Measurements from ENCODE around the gene MAFG. TPM values are rescaled to one million over a fixed set of nuclear protein-coding genes. Genes with fewer than 3 reads are reported as not detected.

Gene MAFG
- total RNA-seq, 2 experiments from 2014 or later, result 23.4 to 24.1 TPM

GRCh38 chr17:81909231-81909630 lies 18.3 kb downstream of the MAFG start:
- peak overlapping the region; percentile 12 for H3K4me3 Mint-ChIP-seq
- no peaks in the 10 kb centered on the region for H3K9me3 Mint-ChIP-seq
- intact Hi-C loops (cut with micrococcal nuclease), result no loop called here
- ChIA-PET CTCF (interaction anchor here (0.9 kb wide), 1 partner anchor 39 kb away, joined by 4 read pairs; no protein-coding TSS in a partner anchor), POLR2A (no interaction called here)
- H3K27ac Mint-ChIP-seq, result no peak overlapping the region
- DNase-seq, result no peak
- no peaks in the 10 kb centered on the region for H3K27me3 Mint-ChIP-seq
- H3K36me3 Mint-ChIP-seq, result peaks cover 15% of the 10 kb centered on the region
- peaks cover 4% of the 10 kb centered on the region for H3K4me1 Mint-ChIP-seq (ENCODE audit: low read depth)

- Mint-ChIP-seq H3K36me3 (peaks cover 15% of the 10 kb centered on the region), H3K9me3 (no peaks in the 10 kb centered on the region), H3K27ac (no peak overlapping the region), H3K4me1 (ENCODE audit: low read depth) (peaks cover 4% of the 10 kb centered on the region), H3K4me3 (no peak overlapping the region), H3K27me3 (no peaks in the 10 kb centered on the region)
- no peak for DNase-seq
- intact Hi-C loops (cut with micrococcal nuclease), result no loop called here
- ChIA-PET CTCF (interaction anchor here (0.9 kb wide), 1 partner anchor 39 kb away, joined by 4 read pairs; no protein-coding TSS in a partner anchor), POLR2A (interaction anchor here (1.0 kb wide), 1 partner anchor 8 kb away, joined by 3 read pairs; no protein-coding TSS in a partner anchor)
These were observed 18.7 kb downstream of the MAFG start for GRCh38 chr17:81908793-81909192.

- Mint-ChIP-seq H3K4me3 (no peak overlapping the region), H3K4me1 (ENCODE audit: low read depth) (peaks cover 4% of the 10 kb centered on the region), H3K9me3 (no peaks in the 10 kb centered on the region), H3K36me3 (peaks cover 7% of the 10 kb centered on the region), H3K27ac (no peak overlapping the region), H3K27me3 (no peaks in the 10 kb centered on the region)
- no peak for DNase-seq
- POLR2A ChIA-PET, result interaction anchor here (1.0 kb wide), 1 partner anchor 9 kb away, joined by 3 read pairs; no protein-coding TSS in a partner anchor
- intact Hi-C loops (cut with micrococcal nuclease), result no loop called here
- CTCF ChIA-PET, result no interaction called here
These were observed 20.1 kb downstream of the MAFG start for GRCh38 chr17:81907219-81908145.

- intact Hi-C loops (cut with micrococcal nuclease), result no loop called here
- CTCF ChIA-PET, result no interaction called here
- POLR2A ChIA-PET, result no interaction called here
- no peak overlapping the region for H3K27ac Mint-ChIP-seq
- DNase-seq, result no peak
- no peak overlapping the region for H3K4me3 Mint-ChIP-seq
- no peaks in the 10 kb centered on the region for H3K27me3 Mint-ChIP-seq
- no peaks in the 10 kb centered on the region for H3K9me3 Mint-ChIP-seq
- H3K36me3 Mint-ChIP-seq, result peaks cover 5% of the 10 kb centered on the region
- H3K4me1 Mint-ChIP-seq (ENCODE audit: low read depth), result peaks cover 4% of the 10 kb centered on the region
These were observed 20.9 kb downstream of the MAFG start for GRCh38 chr17:81906476-81907218.

GRCh38 chr17:81905993-81906392 lies 21.5 kb downstream of the MAFG start:
- CTCF ChIA-PET, result no interaction called here
- Mint-ChIP-seq H3K4me1 (ENCODE audit: low read depth) (peaks cover 9% of the 10 kb centered on the region), H3K36me3 (peaks cover 8% of the 10 kb centered on the region), H3K27ac (no peak overlapping the region), H3K4me3 (no peak overlapping the region), H3K9me3 (no peaks in the 10 kb centered on the region), H3K27me3 (peaks cover 5% of the 10 kb centered on the region)
- DNase-seq, result no peak
- POLR2A ChIA-PET, result no interaction called here
- intact Hi-C loops (cut with micrococcal nuclease), result no loop called here

- POLR2A ChIA-PET, result no interaction called here
- Mint-ChIP-seq H3K27ac (no peak overlapping the region), H3K4me1 (ENCODE audit: low read depth) (peaks cover 12% of the 10 kb centered on the region), H3K27me3 (peaks cover 8% of the 10 kb centered on the region), H3K36me3 (peaks cover 8% of the 10 kb centered on the region), H3K9me3 (no peaks in the 10 kb centered on the region), H3K4me3 (no peak overlapping the region)
- CTCF ChIA-PET, result no interaction called here
- no peak for DNase-seq
- intact Hi-C loops (cut with micrococcal nuclease), result no loop called here
These were observed 22.1 kb downstream of the MAFG start for GRCh38 chr17:81905424-81905875.

- H3K36me3 Mint-ChIP-seq, result peaks cover 15% of the 10 kb centered on the region
- DNase-seq, result no peak
- no peak overlapping the region for H3K27ac Mint-ChIP-seq
- ChIA-PET POLR2A (no interaction called here), CTCF (no interaction called here)
- no peaks in the 10 kb centered on the region for H3K9me3 Mint-ChIP-seq
- peaks cover 8% of the 10 kb centered on the region for H3K27me3 Mint-ChIP-seq
- intact Hi-C loops (cut with micrococcal nuclease), result no loop called here
- peaks cover 8% of the 10 kb centered on the region for H3K4me1 Mint-ChIP-seq (ENCODE audit: low read depth)
- H3K4me3 Mint-ChIP-seq, result no peak overlapping the region
These were observed 22.7 kb downstream of the MAFG start for GRCh38 chr17:81904600-81905423.

- POLR2A ChIA-PET, result no interaction called here
These were observed 23.5 kb downstream of the MAFG start for GRCh38 chr17:81903896-81904599.

GRCh38 chr17:81903415-81903831 lies 24.1 kb downstream of the MAFG start:
- Mint-ChIP-seq H3K27ac (no peak overlapping the region), H3K27me3 (peaks cover 8% of the 10 kb centered on the region), H3K36me3 (peaks cover 16% of the 10 kb centered on the region), H3K4me3 (no peak overlapping the region), H3K9me3 (no peaks in the 10 kb centered on the region), H3K4me1 (ENCODE audit: low read depth) (peaks cover 8% of the 10 kb centered on the region)
- no peak for DNase-seq
- intact Hi-C loops (cut with micrococcal nuclease), result no loop called here
- CTCF ChIA-PET, result no interaction called here
- POLR2A ChIA-PET, result no interaction called here

More at GRCh38 chr17:81903896-81904599, 23.5 kb downstream of the MAFG start:
- DNase-seq, result no peak
- intact Hi-C loops (cut with micrococcal nuclease), result no loop called here
- CTCF ChIA-PET, result no interaction called here
- Mint-ChIP-seq H3K4me1 (ENCODE audit: low read depth) (peaks cover 8% of the 10 kb centered on the region), H3K9me3 (no peaks in the 10 kb centered on the region), H3K36me3 (peaks cover 17% of the 10 kb centered on the region), H3K27me3 (peaks cover 8% of the 10 kb centered on the region), H3K4me3 (no peak overlapping the region), H3K27ac (no peak overlapping the region)

- Mint-ChIP-seq H3K27ac (no peak overlapping the region), H3K36me3 (peaks cover 21% of the 10 kb centered on the region), H3K4me3 (no peak overlapping the region), H3K9me3 (no peaks in the 10 kb centered on the region), H3K27me3 (peaks cover 8% of the 10 kb centered on the region), H3K4me1 (ENCODE audit: low read depth) (peaks cover 8% of the 10 kb centered on the region)
- CTCF ChIA-PET, result no interaction called here
- no peak for DNase-seq
- intact Hi-C loops (cut with micrococcal nuclease), result no loop called here
- POLR2A ChIA-PET, result no interaction called here
These were observed 24.7 kb downstream of the MAFG start for GRCh38 chr17:81902653-81903414.
